LNCaP clone FGC (cell line): Measurements from ENCODE around the gene NFIA.

Source experiments
- DNase-seq: peaks from one replicate; pipeline ENCODE4 v3.0.0-alpha.2; 2011; ENCODE audit warnings: low read depth
- H3K4me3 ChIP-seq: 2 replicates; pipeline ENCODE4 v1.5.1; 2011; ENCODE audit warnings: mild to moderate bottlenecking, low read depth, low read length, control low read depth
- CTCF ChIP-seq: IDR thresholded peaks from 2 replicates; pipeline ENCODE4 v1.5.1; 2012; ENCODE audit warnings: mild to moderate bottlenecking; ENCODE audit not compliant: control insufficient read depth, insufficient read depth; ENCODE audit errors: extremely low read depth

The NFIA gene

GRCh38 chr1:61487801-61488200 is 405.4 kb downstream of the NFIA start:
- no peak for DNase-seq
- TF ChIP-seq CTCF, result no peak
- no peak overlapping the region for H3K4me3 ChIP-seq

GRCh38 chr1:61490924-61491323 is 408.6 kb downstream of the NFIA start:
- no peak for DNase-seq
- TF ChIP-seq CTCF, result no peak
- no peak overlapping the region for H3K4me3 ChIP-seq

DNA sequence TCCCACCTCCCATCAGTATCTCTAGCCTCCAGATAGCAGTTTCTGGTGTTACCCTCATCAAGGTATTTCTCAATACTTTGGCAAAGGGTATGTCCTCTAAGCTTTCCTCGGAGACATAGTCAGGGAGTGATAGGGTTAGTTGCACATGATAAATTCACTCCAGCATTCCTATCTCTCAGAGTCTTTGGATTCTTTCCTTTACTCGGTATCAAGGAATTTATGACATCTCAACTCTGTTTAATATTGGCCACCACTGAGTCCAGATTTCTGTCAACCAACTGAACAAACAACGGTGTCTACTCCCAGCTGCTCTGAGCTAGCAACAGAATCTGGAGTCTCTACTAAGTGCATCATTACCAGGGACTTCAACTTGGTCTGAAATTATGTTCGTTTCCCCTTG is 409.1 kb downstream of the NFIA start:
- no peak for DNase-seq
- no peak overlapping the region for H3K4me3 ChIP-seq
- no peak for TF ChIP-seq CTCF

- peak; percentile 10 for DNase-seq
- no peak for TF ChIP-seq CTCF
These were observed 411.6 kb downstream of the NFIA start for GRCh38 chr1:61494000-61494399.

GRCh38 chr1:61496501-61496900 is 414.1 kb downstream of the NFIA start:
- no peak for TF ChIP-seq CTCF
- DNase-seq, result no peak

More at GRCh38 chr1:61494000-61494399, 411.6 kb downstream of the NFIA start:
- no peak overlapping the region for H3K4me3 ChIP-seq

DNA sequence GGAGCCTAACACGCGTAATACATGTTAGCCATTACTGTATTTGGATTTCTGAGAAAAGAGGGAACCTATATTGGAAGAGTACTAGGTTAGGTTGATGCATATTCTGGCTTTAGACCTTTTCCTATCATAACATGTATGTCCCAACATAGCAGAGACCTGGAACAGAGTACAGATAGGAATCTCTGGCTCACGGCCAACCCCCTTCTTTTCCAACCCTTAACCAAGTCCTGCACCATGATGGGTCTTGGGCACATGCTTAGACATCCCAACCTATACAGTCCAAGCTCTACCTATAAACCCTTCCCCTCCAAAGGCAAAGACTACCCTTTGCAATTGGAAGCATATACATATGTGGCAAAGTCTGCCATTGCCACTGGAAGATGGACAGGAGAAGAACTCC is 414.7 kb downstream of the NFIA start:
- no peak overlapping the region for H3K4me3 ChIP-seq
- DNase-seq, result no peak
- TF ChIP-seq CTCF, result no peak

More at GRCh38 chr1:61496501-61496900, 414.1 kb downstream of the NFIA start:
- H3K4me3 ChIP-seq, result no peak overlapping the region

GRCh38 chr1:61498342-61498741 is 416.0 kb downstream of the NFIA start:
- no peak for DNase-seq
- no peak overlapping the region for H3K4me3 ChIP-seq
- no peak for TF ChIP-seq CTCF
